ENCODE data around the gene CD320.

- TF ChIP-seq POLR2A (IDR thresholded peaks at IDR 0.05; ENCODE audit: low read depth, low read length), result peak; percentile 25; the same call in 1 of the 2 replicates
- 0 out of 2 replicates have a peak, but pooled peaks have one; percentile 43 for TF ChIP-seq POLR2AphosphoS5 (IDR thresholded peaks at IDR 0.05; ENCODE audit: low read depth, low read length)
These were observed 8.4 kb upstream of the CD320 start for GRCh38 chr19:8316351-8317125.
